OCI-LY7 (cell line): ENCODE results near the gene DLG5. TPM values are rescaled to one million over a fixed set of nuclear protein-coding genes. Genes with fewer than 3 reads are reported as not detected.

ENCODE experiments used
- BruUV-seq: library from RNA; stranded (reverse); fragments of 400-500 nt; replicated peaks from 2 replicates; lab custom pipeline; 2021; lab: Mats Ljungman, UMichigan
- CTCF ChIA-PET: fragments of 300-600 bp; sonication (Branson Sonifier 250); formaldehyde crosslinking; loops from one replicate; lab custom pipeline; 2022; ENCODE audit warnings: antibody characterized with exemption; ENCODE audit not compliant: unreplicated experiment; lab: Charles Lee
- POLR2A ChIA-PET: fragments of 300-600 bp; sonication (Branson Sonifier 250); formaldehyde crosslinking; loops from one replicate; lab custom pipeline; 2022; ENCODE audit warnings: antibody characterized with exemption; lab: Charles Lee
- DNase-seq: peaks from one replicate; pipeline ENCODE4 v3.0.0-alpha.2; 2015; ENCODE audit warnings: low spot score
- H2AFZ ChIP-seq: fragments of 200-600 bp; sonication (generic), shearing (Covaris generic); 2 replicates; pipeline ENCODE4 v1.6.1; 2014; ENCODE audit warnings: mild to moderate bottlenecking, antibody characterized with exemption, low read length, moderate library complexity
- H3K27ac ChIP-seq: fragments of 200-600 bp; sonication (generic); 2 replicates; pipeline ENCODE4 v1.5.1; 2014; ENCODE audit warnings: mixed run types, low read depth, mild to moderate bottlenecking, moderate library complexity, low read length, inconsistent platforms; ENCODE audit not compliant: poor library complexity, severe bottlenecking
- H3K36me3 ChIP-seq: fragments of 200-600 bp; sonication (generic); 2 replicates; pipeline ENCODE4 v1.6.1; 2014; ENCODE audit warnings: mild to moderate bottlenecking, antibody characterized with exemption, low read length, moderate library complexity, mixed read lengths; ENCODE audit not compliant: insufficient read depth
- H3K4me1 ChIP-seq: fragments of 200-600 bp; sonication (generic); 2 replicates; pipeline ENCODE4 v1.5.1; 2014; ENCODE audit warnings: mild to moderate bottlenecking, low read length; ENCODE audit not compliant: insufficient read depth, poor library complexity, severe bottlenecking
- H3K4me2 ChIP-seq: fragments of 200-600 bp; sonication (generic); 2 replicates; pipeline ENCODE4 v1.6.1; 2014; ENCODE audit warnings: mild to moderate bottlenecking, low read length
- H3K4me3 ChIP-seq: fragments of 200-600 bp; sonication (generic); 2 replicates; pipeline ENCODE4 v1.5.1; 2014; ENCODE audit warnings: mild to moderate bottlenecking, low read depth, low read length; ENCODE audit not compliant: poor library complexity, severe bottlenecking
- H3K79me2 ChIP-seq: fragments of 200-600 bp; sonication (generic); 2 replicates; pipeline ENCODE4 v1.6.1; 2016; ENCODE audit warnings: low read depth, mild to moderate bottlenecking, low read length, moderate library complexity, mixed read lengths; ENCODE audit not compliant: insufficient read depth
- H3K9me2 ChIP-seq: fragments of 200-600 bp; sonication (generic); 2 replicates; pipeline ENCODE4 v1.6.1; 2016; ENCODE audit warnings: mild to moderate bottlenecking, low read length, mixed read lengths; ENCODE audit not compliant: insufficient read depth
- H3K9me3 ChIP-seq: fragments of 200-600 bp; sonication (generic); 2 replicates; pipeline ENCODE4 v1.6.1; 2014; ENCODE audit warnings: mild to moderate bottlenecking, mixed run types, low read length, mixed read lengths
- H4K20me1 ChIP-seq: fragments of 200-600 bp; sonication (generic); 2 replicates; pipeline ENCODE4 v1.6.1; 2014; ENCODE audit warnings: mild to moderate bottlenecking, antibody characterized with exemption, low read length, moderate library complexity, mixed read lengths; ENCODE audit not compliant: insufficient read depth
- CTCF ChIP-seq: fragments of 200-600 bp; sonication (generic); conservative IDR thresholded peaks from 2 replicates; pipeline ENCODE4 v1.5.1; 2014; ENCODE audit warnings: mild to moderate bottlenecking, antibody characterized with exemption, low read length, moderate library complexity, mixed read lengths
- EZH2phosphoT487 ChIP-seq: fragments of 200-600 bp; sonication (generic); IDR thresholded peaks from 2 replicates; pipeline ENCODE4 v1.6.1; 2018; ENCODE audit warnings: low read depth, borderline replicate concordance, mild to moderate bottlenecking, mixed run types, antibody characterized with exemption, low read length, moderate library complexity, mixed read lengths
- intact Hi-C: fragments of 100-400 bp; cut with micrococcal nuclease; formaldehyde crosslinking; loops from one replicate; pipeline ENCODE4 v1.10.0; 2022; ENCODE audit not compliant: unreplicated experiment
- total RNA-seq, 2 experiments: library from RNA; depleted of rRNA in 1 of 2; stranded (reverse); fragments of >200 nt in 1 of 2; shearing (Covaris generic) in 1 of 2; gene quantifications; 2 replicates each; pipeline ENCODE4 v1.2.3, GENCODE V29; 2014 to 2022

The DLG5 gene
- total RNA-seq, 2 experiments from 2014 or later = 0.27 TPM; not detected in 1

GRCh38 chr10:77963901-77964300 lies 37.3 kb upstream of the DLG5 start:
- intact Hi-C loops = no loop called here
- H3K4me2 ChIP-seq = no peak overlapping the region
- POLR2A ChIA-PET = interaction anchor here (0.6 to 1.4 kb wide), 2 partner anchors 10 to 903 kb away, joined by 3 read pairs; no protein-coding TSS in a partner anchor
- no peak overlapping the region for H2AFZ ChIP-seq
- no peak for DNase-seq
- no peaks in the 10 kb centered on the region for H3K36me3 ChIP-seq
- no TSS peak for BruUV-seq
- CTCF ChIA-PET = no interaction called here
- H3K9me2 ChIP-seq = no peaks in the 10 kb centered on the region
- H3K79me2 ChIP-seq = no peaks in the 10 kb centered on the region
- H4K20me1 ChIP-seq = no peaks in the 10 kb centered on the region
- TF ChIP-seq CTCF (no peak), EZH2phosphoT487 (no peak)
- no peak overlapping the region for H3K27ac ChIP-seq
- H3K4me3 ChIP-seq = no peak overlapping the region
- no peaks in the 10 kb centered on the region for H3K9me3 ChIP-seq
- H3K4me1 ChIP-seq = no peaks in the 10 kb centered on the region

GRCh38 chr10:77962350-77963146 lies 36.0 kb upstream of the DLG5 start:
- H4K20me1 ChIP-seq = no peaks in the 10 kb centered on the region
- no TSS peak for BruUV-seq
- H3K4me3 ChIP-seq = no peak overlapping the region
- no peaks in the 10 kb centered on the region for H3K4me1 ChIP-seq
- H3K36me3 ChIP-seq = no peaks in the 10 kb centered on the region
- TF ChIP-seq EZH2phosphoT487 (no peak), CTCF (no peak)
- intact Hi-C loops = no loop called here
- no peaks in the 10 kb centered on the region for H3K9me3 ChIP-seq
- no peak overlapping the region for H3K27ac ChIP-seq
- ChIA-PET CTCF (no interaction called here), POLR2A (interaction anchor here (1.4 kb wide), 1 partner anchor 8 kb away, joined by 3 read pairs; no protein-coding TSS in a partner anchor)
- no peak for DNase-seq
- no peak overlapping the region for H3K4me2 ChIP-seq
- H3K79me2 ChIP-seq = no peaks in the 10 kb centered on the region
- no peak overlapping the region for H2AFZ ChIP-seq
- H3K9me2 ChIP-seq = no peaks in the 10 kb centered on the region

- Histone ChIP-seq H3K36me3 (no peaks in the 10 kb centered on the region), H4K20me1 (no peaks in the 10 kb centered on the region), H3K27ac (no peak overlapping the region), H3K79me2 (no peaks in the 10 kb centered on the region), H3K9me2 (no peaks in the 10 kb centered on the region), H3K4me1 (no peaks in the 10 kb centered on the region), H3K9me3 (no peaks in the 10 kb centered on the region), H3K4me2 (no peak overlapping the region), H3K4me3 (no peak overlapping the region), H2AFZ (no peak overlapping the region)
- no TSS peak for BruUV-seq
- TF ChIP-seq CTCF = no peak
- TF ChIP-seq EZH2phosphoT487 = no peak
- no peak for DNase-seq
- intact Hi-C loops = no loop called here
- CTCF ChIA-PET = no interaction called here
- POLR2A ChIA-PET = interaction anchor here (0.7 kb wide), 1 partner anchor 149 kb away, joined by 4 read pairs; no protein-coding TSS in a partner anchor
These were observed 35.1 kb upstream of the DLG5 start for GRCh38 chr10:77961668-77962067.
